Endothelial cell of umbilical vein (primary cell): Measurements from ENCODE around the gene MCHR1. TPM values are rescaled to one million over a fixed set of nuclear protein-coding genes. Genes with fewer than 3 reads are reported as not detected.

ENCODE experiments used
- BruUV-seq: library from RNA; stranded (reverse); fragments of 400-500 nt; replicated peaks from 2 replicates; lab custom pipeline; 2021; lab: Mats Ljungman, UMichigan
- CTCF ChIA-PET: fragments of 300-600, 350-600 bp; sonication (Branson Sonifier 250); formaldehyde crosslinking; loops from one replicate; lab custom pipeline; 2021; ENCODE audit warnings: antibody characterized with exemption, inconsistent platforms; lab: Charles Lee
- POLR2A ChIA-PET: fragments of 300-600, 350-600 bp; sonication (Branson Sonifier 250); formaldehyde crosslinking; loops from one replicate; lab custom pipeline; 2021; ENCODE audit warnings: antibody characterized with exemption, inconsistent platforms; lab: Charles Lee
- DNase-seq: peaks from one replicate; pipeline ENCODE4 v3.0.0-alpha.2; 2011; ENCODE audit warnings: low read depth, low spot score
- FAIRE-seq: peaks from 2 replicates; lab custom pipeline; 2011; peaks lifted over from hg19 to GRCh38; lab: Jason Lieb, UNC
- H2AFZ ChIP-seq: 2 replicates; pipeline ENCODE4 v1.6.0; 2012; ENCODE audit warnings: low read depth, low read length, control low read depth, inconsistent platforms
- H3K27ac ChIP-seq: 2 replicates; pipeline ENCODE4 v1.5.1; 2011; ENCODE audit warnings: low read depth, mild to moderate bottlenecking, control low read depth, low read length, moderate library complexity; ENCODE audit not compliant: insufficient read depth
- H3K27me3 ChIP-seq, 2 experiments: 2 replicates each; pipeline versions ENCODE4 v1.6.0 to v1.6.1; 2011; ENCODE audit warnings: low read length in 2 of 2, mixed read lengths in 1 of 2; ENCODE audit not compliant: control insufficient read depth in 2 of 2, insufficient read depth in 2 of 2
- H3K36me3 ChIP-seq, 2 experiments: 2 replicates in 1 of 2; 3 replicates in 1 of 2; pipeline ENCODE4 v1.5.1; 2011; ENCODE audit warnings: low read length in 2 of 2, mild to moderate bottlenecking in 1 of 2, moderate library complexity in 1 of 2; ENCODE audit not compliant: control insufficient read depth in 2 of 2, insufficient read depth in 2 of 2; ENCODE audit errors: extremely low read depth in 1 of 2
- H3K4me1 ChIP-seq: 3 replicates; pipeline ENCODE4 v1.5.1; 2011; ENCODE audit warnings: mild to moderate bottlenecking, low read length; ENCODE audit not compliant: control insufficient read depth, insufficient read depth; ENCODE audit errors: extremely low read depth
- H3K4me2 ChIP-seq: 2 replicates; pipeline ENCODE4 v1.6.1; 2011; ENCODE audit warnings: low read length, control low read depth, mixed read lengths; ENCODE audit not compliant: insufficient read depth
- H3K4me3 ChIP-seq, 3 experiments: fragments of 200-600 bp in 1 of 3; sonication (generic), shearing (Covaris generic) in 1 of 3; replicated peaks in 1 of 3; 2 replicates each; pipeline ENCODE4 v1.5.1; 2011 to 2016; ENCODE audit warnings: control low read depth in 3 of 3, low read length in 3 of 3, mild to moderate bottlenecking in 2 of 3, inconsistent platforms in 1 of 3, low read depth in 1 of 3, moderate library complexity in 1 of 3; ENCODE audit not compliant: insufficient read depth in 1 of 3
- H3K79me2 ChIP-seq: 2 replicates; pipeline ENCODE4 v1.6.0; 2012; ENCODE audit warnings: low read length, inconsistent platforms; ENCODE audit not compliant: control insufficient read depth, insufficient read depth
- H3K9ac ChIP-seq: replicated peaks from 2 replicates; pipeline ENCODE3; 2011; ENCODE audit warnings: low read length, control low read depth; ENCODE audit not compliant: insufficient read depth; ENCODE audit errors: extremely low read depth
- H3K9me1 ChIP-seq: replicated peaks from 3 replicates; pipeline ENCODE4 v1.6.0; 2011; ENCODE audit warnings: mild to moderate bottlenecking, low read length; ENCODE audit not compliant: control insufficient read depth, insufficient read depth; ENCODE audit errors: extremely low read depth
- H3K9me3 ChIP-seq: replicated peaks from 2 replicates; pipeline ENCODE4 v1.5.1; 2012; ENCODE audit warnings: low read length, inconsistent platforms; ENCODE audit not compliant: control insufficient read depth, insufficient read depth
- H4K20me1 ChIP-seq: replicated peaks from 2 replicates; pipeline ENCODE3; 2011; ENCODE audit warnings: mild to moderate bottlenecking, low read length; ENCODE audit not compliant: control insufficient read depth, insufficient read depth; ENCODE audit errors: extremely low read depth
- CTCF ChIP-seq, 2 donors: IDR thresholded peaks; 1 replicate in 1 of 2; 2 replicates in 1 of 2; pipeline ENCODE4 v1.5.1; 2011; ENCODE audit warnings: low read length in 2 of 2, mild to moderate bottlenecking in 2 of 2, moderate library complexity in 2 of 2, control low read depth in 1 of 2, inconsistent platforms in 1 of 2, low read depth in 1 of 2; ENCODE audit not compliant: insufficient read depth in 1 of 2; ENCODE audit errors: extremely low read depth in 1 of 2
- EZH2 ChIP-seq: IDR thresholded peaks from 2 replicates; pipeline ENCODE4 v1.6.1; 2012; ENCODE audit warnings: borderline replicate concordance, low read depth, mild to moderate bottlenecking, moderate library complexity, low read length, inconsistent platforms; ENCODE audit not compliant: severe bottlenecking
- FOS ChIP-seq: IDR thresholded peaks from 2 replicates; pipeline ENCODE4 v1.6.1; 2011; ENCODE audit warnings: mild to moderate bottlenecking, low read length, moderate library complexity, borderline replicate concordance; ENCODE audit not compliant: insufficient read depth
- GATA2 ChIP-seq: IDR thresholded peaks from 2 replicates; pipeline ENCODE4 v1.7.0; 2011; ENCODE audit warnings: low read depth, mild to moderate bottlenecking, moderate library complexity, mixed read lengths, low read length; ENCODE audit not compliant: insufficient read length, insufficient read depth
- JUN ChIP-seq: IDR thresholded peaks from 2 replicates; pipeline ENCODE4 v1.6.1; 2011; ENCODE audit warnings: borderline replicate concordance, low read depth; ENCODE audit not compliant: insufficient read length, insufficient read depth
- MYC ChIP-seq: IDR thresholded peaks from one replicate; pipeline ENCODE4 v1.6.1; 2011; ENCODE audit warnings: mild to moderate bottlenecking, low read depth, low read length
- POLR2AphosphoS5 ChIP-seq: IDR thresholded peaks from 2 replicates; pipeline ENCODE4 v1.6.1; 2012; ENCODE audit warnings: low read depth, mild to moderate bottlenecking, control low read depth, low read length, moderate library complexity; ENCODE audit not compliant: insufficient read depth
- dilution Hi-C: fragments of 300-500 bp; cut with MboI; formaldehyde crosslinking; loops from one replicate; pipeline ENCODE4 v1.15.0; 2019; ENCODE audit warnings: low sequenced_read_pairs; ENCODE audit not compliant: extremely low pct_ligation_motif_present
- intact Hi-C: fragments of 100-400 bp; cut with micrococcal nuclease; formaldehyde crosslinking; loops from one replicate; pipeline ENCODE4 v1.10.0; 2022
- polyA plus RNA-seq, 4 experiments: library from polyadenylated mRNA; depleted of rRNA in 3 of 4; stranded (reverse) in 3 of 4; unstranded in 1 of 4; fragments of >200 nt; gene quantifications; 2 replicates each; pipeline versions ENCODE4 v1.2.1 to v1.2.3, GENCODE V29; 2011 to 2012; ENCODE audit warnings: missing spikeins in 1 of 4
- total RNA-seq: library from RNA; stranded (reverse); gene quantifications from 2 replicates; pipeline ENCODE4 v1.2.3, GENCODE V29; 2021
- TF ChIP-seq, protein P1 (sequence below): IDR thresholded peaks from 2 replicates; pipeline ENCODE4 v1.6.1; 2011; ENCODE audit not compliant: insufficient read depth, insufficient read length

MCHR1 gene
- total and polyA plus RNA-seq, 2 donors (not counting 3 experiments of a cell fraction or from before 2014, with no cell fraction given) = not detected

DNA sequence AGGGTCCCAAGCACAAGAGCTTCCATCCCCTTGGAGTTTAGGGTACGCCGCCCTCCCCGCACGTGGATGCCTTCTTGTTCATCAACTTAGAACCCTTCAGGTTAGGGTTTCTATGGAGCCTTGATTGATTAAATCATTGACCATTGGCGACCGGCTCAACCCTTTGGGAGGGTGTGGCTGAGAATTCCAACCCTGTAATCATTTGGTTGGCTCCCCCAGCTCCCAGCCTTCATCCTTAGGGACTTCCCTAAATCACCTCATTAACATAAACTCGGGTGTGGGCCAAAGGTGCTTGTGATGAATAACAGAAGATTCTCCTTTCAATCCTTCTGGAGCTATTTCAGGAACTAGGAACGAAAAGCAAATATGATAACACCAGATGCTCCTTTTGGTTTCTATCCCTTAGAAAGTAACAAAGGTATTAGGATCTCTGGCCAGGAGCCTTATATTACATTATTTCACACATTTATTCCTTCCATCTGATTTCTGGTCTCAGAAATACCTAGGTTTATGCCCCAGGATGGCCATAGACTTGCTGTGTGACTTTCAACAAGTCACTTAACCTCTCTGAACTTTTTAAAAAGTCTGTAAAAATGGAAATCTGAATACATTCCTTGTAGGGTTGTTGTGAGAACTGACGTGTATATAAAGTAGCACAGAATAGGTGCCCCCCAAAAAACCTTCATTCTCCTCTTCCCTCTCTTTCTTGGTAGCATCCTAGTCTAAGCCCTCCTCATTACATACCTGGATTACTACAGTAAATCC is 26.8 kb downstream of the MCHR1 start:
- Histone ChIP-seq H3K9me1 (no peaks in the 10 kb centered on the region), H3K27me3 (no peaks in the 10 kb centered on the region), H3K36me3 (no peaks in the 10 kb centered on the region), H3K9ac (no peak overlapping the region), H4K20me1 (no peaks in the 10 kb centered on the region), H3K79me2 (no peaks in the 10 kb centered on the region), H3K4me1 (no peaks in the 10 kb centered on the region), H3K27ac (no peak overlapping the region), H3K4me2 (no peak overlapping the region), H3K4me3 (no peak overlapping the region), H2AFZ (no peak overlapping the region), H3K9me3 (no peaks in the 10 kb centered on the region)
- ChIA-PET POLR2A (no interaction called here), CTCF (no interaction called here)
- no peak for TF ChIP-seq CTCF (IDR thresholded peaks at IDR 0.05; ENCODE audit: extremely low read depth in 1 of 2, insufficient read depth in 1 of 2, low read depth in 1 of 2, low read length in 2 of 2)
- no peak for TF ChIP-seq MYC
- no peak for TF ChIP-seq POLR2AphosphoS5
- TF ChIP-seq, protein P1, sequence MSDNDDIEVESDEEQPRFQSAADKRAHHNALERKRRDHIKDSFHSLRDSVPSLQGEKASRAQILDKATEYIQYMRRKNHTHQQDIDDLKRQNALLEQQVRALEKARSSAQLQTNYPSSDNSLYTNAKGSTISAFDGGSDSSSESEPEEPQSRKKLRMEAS = no peak
- TF ChIP-seq JUN = no peak
- no peak for TF ChIP-seq GATA2
- no peak for TF ChIP-seq FOS
- no peak for TF ChIP-seq EZH2
- dilution Hi-C loops = no loop called here
- intact Hi-C loops = no loop called here
- FAIRE-seq = no peak
- DNase-seq = no peak
- BruUV-seq = no TSS peak
